NCI-H1436 treated with DMSO at 0.1 percent for 48 hours (cell line): ENCODE results near the gene FAXDC2.
A peak's percentile ranks its signal among the peaks of the same experiment; 100 is the strongest.
"Not testable (repeated sequence)": the region's sequence is repeated elsewhere in the genome, so short reads cannot be mapped to it uniquely, and the experiment has no call there.

ENCODE experiments used
- DNase-seq: peaks from one replicate; lab custom pipeline; 2025; lab: John Stamatoyannopoulos, UW

Gene FAXDC2

DNA sequence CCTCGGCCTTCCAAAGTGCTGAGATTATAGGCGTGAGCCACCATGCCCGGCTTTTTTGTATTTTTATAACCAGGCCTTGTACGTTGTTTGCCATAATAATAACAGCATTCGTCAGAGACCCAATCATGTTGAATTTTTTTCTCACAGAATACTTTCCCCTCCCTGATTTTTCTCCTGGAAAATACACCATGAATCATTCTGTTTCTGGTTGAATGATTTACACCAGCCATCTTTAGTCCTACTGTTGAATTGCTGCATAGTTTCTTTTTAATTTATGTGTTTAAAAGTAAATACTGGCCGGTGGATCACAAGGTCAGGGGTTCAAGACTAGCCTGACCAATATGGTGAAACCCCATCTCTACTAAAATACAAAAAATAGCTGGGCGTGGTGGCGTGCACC lies 11.5 kb upstream of the FAXDC2 start:
- DNase-seq, result no peak

DNA sequence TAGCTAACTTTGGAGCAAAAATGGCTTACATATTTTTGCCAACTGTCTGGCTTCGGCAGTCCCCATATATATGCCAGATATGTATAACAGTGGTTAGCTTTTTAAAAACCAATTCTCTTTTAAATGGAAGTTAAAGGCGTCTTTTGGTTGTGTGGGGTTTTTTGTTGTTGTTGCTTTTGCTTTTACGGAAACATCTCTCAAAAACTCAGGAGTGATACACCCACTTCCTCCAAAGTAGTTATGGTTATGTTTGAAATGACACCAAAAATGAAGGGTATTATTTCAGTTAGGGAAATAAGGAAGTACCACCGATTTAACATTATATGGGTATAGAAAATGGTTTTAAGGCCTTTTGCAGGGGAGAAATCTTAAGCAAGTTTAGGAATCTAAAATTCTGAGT lies 10.4 kb upstream of the FAXDC2 start:
- no peak for DNase-seq

DNA sequence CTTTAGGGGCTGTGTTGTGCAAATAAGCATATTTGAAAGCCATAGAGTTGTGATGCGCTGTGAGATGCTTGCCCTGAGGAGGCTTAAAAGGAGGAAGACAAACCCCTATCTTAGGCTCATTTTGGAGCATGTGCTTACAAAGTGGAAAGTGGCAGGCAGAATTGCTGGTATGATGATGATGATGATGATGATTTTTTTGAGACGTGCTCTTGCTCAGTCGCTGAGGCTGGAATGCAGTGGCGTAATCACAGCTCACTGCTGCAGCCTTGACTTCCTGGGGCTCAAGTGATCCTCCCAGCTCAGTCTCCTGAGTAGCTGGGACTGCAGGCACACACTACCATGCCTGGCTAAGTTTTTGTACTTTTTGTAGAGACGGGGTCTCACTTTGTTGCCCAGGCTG lies 9.7 kb upstream of the FAXDC2 start:
- DNase-seq, result no peak

DNA sequence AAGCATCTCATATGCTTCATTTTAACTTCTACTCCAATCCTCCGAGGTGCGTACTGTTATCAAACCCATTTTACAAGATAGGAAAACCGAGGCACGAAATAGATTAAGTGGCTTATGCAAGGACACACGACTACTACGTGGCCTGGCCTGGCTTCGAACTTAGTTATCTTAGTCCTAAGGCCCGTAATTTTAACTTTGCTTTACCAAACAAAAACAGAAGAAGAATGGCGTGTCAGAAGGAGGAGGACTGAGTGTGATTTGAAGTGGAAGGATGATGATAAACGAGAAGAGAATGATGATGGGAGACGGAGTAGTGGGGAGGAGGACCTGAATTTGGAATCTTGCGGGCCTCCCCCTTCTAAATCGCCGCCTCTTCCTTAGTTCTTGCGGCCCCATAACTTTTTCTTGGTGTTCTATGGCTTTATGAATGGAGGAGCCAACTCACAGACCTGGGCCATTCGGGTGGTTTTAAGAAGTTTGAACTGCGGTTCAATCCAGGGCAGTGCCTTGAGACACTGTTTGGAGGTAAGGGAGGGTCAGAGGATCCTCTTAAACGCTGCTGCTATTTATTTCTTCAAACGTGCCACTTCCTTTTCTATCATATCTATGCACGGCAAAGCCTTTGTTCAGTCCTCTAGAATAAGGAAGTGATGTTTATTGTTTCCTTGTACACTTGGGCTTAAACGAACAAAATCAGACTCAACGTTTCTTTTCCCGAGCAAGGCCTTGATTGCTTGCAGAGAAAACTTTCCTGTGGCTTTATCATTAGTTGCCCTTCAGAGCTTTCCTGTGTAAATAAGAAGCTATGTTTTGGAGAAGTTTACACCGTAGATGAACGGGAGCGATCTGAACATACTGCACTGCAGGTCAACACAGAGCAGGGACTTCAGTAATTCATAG lies 8.8 kb upstream of the FAXDC2 start:
- no peak for DNase-seq

DNA sequence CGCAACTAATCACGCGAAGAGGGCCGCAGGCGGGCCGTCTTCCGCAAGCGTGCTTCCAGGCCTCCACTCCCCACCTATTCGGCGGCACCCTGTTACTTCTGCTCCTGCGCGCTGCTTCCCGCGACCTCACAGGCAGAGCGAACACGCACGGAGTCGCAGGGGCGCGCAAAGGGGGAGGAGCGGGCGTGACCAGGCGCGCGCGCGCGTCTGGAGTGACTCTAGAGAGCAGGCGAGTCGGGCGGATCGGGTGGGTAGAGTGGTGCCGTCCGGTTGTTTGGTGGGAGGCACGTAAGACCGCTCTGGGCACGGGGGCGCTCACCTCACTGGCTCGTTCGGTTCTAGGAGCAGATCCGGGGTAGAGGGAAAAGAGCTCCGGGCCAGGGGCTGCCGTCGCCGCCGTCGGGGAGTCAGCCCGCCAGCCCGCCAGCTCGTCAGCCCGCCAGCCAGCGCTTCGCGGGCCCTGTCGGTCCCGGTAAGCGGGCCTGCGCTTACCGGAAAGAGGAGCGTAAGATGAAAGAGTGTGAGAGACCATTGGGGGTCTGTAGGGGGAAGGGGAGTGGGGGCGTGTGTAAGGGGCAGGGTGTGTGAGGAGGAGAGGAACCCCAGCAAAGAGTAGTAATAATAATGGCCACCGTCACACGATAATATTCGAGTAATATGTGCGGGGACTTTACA lies 8.0 kb upstream of the FAXDC2 start, which contains the start of gene CNOT8:
CNOT8 (plus strand) TSS at position 331 of the 675 bp plus-strand sequence. CDS start 4,652 bp downstream, outside the sequence.
- DNase-seq, result peak; percentile 88

DNA sequence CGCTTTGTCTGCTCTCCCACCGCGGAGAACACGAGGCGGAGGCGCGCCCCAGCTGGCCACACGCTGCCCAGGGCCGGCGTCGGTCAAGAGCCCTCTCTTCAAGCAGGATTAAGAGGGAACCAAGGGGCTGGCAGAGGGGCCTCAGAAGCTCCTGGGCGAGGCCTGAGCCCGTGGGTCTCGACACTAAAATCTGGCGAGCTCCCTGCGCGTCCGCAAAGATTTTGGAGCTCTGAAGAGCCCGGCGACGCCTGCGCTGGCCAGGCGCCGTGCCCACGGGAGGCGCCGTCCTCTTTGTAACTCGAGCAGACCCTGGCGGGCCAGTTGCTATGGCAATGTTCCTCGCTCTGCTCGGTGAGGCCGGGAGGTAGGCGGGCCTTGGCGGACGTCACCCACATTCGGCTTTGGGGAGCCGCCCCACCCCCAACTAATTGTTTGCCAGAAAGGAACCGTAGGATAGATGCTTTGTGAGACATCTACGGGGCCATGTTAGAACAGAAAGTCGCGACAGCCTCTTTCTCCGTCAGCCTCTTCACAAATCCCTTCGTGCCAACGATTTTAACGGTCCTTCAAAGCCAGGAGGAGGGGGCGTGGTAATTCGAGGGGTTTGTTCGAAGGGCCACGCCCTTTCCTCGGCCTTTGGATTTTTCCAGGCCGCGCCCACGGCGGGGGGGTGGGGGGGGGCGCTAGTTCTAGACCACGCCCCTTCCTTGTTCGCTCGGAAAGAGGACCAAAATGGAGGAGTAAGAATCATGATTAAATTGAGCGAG lies 7.3 kb upstream of the FAXDC2 start:
- DNase-seq, result peak; percentile 81

DNA sequence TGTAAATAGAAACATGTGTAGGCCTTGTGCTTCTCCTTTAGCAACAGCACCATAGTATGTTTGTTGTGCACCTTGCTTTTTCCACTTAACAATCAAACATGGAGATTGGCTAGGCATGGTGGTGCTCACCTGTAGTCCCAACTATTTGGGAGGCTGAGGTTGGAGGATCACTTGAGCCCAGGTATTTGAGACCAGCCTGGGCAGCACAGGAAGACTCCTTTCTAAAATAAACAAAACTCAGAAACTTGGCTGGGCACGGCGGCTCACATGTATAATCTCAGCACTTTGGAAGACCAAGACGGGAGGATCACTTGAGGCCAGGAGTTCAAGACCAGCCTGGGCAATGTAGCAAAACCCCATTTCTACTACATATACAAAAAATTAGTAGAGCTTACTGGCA lies 948 bp upstream of the FAXDC2 start:
- DNase-seq, result no peak

DNA sequence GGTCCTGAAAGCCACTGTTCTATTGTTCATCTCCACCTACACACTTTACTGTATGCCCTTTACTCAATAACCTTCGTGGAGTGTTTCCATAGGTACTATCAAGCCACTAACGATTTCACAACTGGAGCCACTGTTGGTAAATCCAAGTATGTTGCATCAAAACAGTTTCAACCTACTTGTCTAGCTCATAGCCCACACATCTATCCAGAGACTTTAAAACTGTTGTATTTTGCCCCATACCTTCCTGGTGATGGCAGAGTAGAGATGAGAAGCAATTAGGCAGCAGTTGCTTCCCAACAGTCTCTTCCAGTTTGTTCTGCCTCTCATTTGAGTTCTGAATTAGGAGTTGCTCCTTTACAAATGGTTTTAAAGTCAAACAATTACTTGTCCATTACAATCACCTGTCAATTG lies 607 bp downstream of the FAXDC2 start:
- no peak for DNase-seq

DNA sequence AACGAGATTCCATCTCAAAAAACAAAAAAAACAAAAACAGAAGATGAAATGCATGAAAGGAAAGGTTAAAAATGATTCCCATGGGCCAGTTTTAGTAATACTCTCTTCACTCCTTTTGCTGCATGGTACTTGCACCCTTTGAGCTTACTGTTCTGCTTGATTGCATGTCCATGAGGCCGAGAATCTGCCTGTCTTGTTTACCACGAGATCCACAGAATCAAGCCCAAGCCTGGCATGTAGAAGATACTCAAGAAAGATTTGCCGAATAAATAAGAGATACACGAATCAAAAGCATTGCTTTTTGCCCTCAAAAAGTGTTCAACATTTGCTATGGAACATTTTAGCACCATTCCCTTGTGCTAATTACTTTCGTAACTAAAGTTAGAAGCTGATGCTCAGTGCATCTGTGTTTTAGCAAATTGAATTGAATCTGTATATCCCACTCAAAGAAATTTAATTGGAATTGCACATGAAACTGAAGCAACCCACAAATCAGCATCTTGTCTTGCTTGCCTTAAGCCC lies 1.1 kb downstream of the FAXDC2 start:
- DNase-seq, result no peak

DNA sequence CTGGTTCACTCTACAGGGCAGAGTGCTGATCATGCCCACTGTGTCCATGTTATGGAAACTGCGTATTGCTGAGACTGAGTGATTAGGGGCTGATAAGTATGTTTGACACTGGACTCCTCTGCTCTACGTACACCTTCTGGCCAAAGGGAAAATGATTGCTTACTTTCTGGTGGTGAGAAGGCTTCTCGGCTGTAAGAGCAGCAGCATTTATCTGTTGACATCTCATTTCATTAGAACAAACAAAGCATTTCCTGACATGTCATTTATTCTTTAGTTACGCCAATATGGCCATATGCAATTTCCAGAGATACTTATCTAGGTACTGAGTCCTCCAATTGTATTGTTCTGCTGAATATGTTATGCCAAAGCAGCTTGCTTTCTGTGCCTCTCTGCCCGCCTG lies 5.6 kb downstream of the FAXDC2 start:
- DNase-seq, result no peak

DNA sequence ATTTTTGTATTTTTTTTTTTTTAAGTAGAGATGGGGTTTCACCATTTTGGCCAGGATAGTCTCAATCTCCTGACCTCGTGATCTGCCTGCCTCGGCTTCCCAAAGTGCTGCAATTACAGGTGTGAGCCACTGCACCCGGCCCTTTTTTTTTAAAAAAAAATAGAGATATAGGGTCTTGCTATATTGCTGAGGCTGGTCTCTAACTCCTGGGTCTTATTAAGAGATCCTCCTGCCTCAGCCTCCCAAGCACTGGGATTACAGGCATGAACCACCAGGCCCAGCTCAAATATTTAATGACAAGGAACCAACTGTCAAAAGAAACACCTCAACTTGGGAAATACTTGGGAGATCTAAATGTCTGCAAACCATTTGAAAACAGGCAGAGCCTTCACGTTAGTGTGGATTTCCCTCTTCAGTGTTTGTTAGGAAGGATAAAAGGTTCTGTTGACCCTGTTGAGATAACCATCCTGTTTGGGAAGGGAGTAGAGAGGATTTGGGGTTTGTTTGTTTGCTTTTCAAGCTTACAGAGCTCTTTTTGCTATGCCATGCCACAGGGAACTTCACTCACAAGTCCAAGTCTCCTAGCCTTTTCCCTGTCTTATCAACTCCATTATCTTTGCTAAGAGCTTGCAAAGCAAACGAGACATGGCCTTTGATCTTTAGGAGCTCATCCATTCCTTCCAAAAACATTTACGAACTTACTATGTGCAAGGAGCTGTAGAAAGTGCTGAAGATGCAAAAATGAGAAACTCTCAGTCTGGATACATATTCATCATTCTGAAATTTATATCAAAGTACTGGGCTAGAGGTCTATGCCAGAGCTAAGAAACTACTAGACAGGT lies 7.5 kb downstream of the FAXDC2 start:
- no peak for DNase-seq

DNA sequence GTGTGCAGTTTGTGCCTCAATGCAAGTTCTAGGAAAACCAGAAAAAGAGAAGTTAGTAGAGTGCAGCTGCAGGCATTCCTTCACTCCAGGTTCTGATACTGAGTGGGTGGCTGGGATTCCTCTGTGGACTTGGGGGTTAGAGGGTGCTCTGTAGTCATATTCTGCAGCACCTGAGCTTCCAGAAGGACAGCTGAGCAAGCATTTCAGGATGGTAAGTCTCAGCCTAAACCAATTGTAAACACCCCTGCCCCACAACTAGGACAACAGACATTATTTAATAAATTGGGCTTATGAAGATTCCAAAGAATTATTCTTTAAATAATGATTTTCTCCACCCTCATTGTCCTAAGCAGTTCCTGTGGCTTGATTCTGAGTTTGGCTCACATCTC lies 9.1 kb downstream of the FAXDC2 start:
- DNase-seq, result no peak

DNA sequence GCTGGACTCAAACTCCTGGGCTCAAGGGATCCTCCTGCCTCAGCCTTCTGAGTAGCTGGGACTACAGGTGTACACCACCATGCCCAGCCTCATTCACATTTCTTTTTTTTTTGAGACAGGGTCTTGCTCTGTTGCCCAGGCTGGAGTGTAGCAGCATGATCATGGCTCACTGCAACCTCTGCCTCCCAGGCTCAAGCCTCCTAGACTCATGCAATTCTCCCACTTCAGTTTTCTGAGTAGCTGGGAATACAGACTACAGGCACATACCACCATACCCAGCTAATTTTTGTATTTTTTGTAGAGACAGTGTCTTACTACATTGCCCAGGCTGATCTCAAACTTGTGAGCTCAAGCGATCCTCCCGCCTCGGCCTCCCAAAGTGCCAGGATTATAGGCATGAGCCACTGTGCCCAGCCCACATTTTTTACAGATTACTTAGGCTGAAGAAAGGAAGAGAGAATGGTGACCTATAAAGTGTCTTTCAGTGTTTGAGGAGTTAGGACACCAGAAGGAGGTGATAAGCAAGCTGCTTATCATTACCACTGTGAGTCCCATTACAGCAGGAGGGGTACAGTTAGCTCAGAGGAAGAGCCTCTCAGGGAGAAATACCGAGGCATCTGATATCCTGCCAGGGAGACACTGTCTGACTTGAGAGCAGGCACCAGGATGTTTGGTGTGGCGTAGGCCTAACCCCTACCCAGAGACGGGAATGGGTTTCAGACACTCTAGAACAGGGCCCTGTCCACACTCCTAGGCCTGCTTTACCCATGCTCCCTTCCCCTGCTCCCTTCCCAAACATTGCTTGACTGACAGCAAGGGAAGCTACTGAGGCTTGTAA lies 9.7 kb downstream of the FAXDC2 start:
- DNase-seq, result no peak

DNA sequence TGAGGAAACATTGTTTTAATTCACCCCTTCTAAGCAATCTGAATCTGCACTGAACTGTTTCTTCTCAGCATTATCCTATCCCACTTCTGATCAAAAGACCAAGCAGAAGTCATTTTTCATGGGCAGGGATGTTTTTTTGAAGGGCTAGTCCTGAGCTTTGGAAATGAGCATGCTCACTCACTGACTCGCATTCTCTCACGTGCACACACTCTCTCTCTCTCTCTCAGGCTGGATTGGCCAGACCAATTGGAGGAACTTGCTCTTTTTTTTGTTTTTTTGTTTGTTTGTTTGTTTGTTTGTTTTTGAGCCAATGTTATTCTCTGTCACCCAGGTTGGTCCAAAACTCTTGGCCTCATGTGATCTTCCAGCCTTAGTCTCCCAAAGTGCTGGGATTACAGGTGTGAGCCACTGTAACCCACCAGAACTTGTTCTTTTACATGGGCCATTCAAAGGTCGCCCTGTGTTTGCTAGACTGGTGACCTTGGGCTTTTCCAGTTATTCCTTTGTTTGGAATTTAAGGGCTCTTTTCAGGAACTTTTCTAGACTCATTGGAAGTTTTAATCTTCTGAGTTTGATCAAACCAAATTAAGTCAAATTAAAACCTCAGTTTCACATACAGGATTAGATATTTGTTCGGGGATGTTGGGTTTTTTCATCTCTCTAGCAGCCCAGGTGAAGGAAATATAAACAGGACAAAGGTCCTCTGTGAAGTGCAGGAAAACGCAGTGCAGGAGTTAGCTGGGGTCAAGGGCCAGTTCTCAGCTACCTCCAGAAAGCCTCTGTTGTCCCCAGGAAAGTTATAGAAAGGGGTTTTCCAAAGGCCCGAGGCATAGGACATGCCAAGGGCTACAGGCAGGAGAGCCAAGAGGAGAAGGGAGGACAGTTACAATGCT lies 13.1 kb downstream of the FAXDC2 start:
- DNase-seq, result no peak

DNA sequence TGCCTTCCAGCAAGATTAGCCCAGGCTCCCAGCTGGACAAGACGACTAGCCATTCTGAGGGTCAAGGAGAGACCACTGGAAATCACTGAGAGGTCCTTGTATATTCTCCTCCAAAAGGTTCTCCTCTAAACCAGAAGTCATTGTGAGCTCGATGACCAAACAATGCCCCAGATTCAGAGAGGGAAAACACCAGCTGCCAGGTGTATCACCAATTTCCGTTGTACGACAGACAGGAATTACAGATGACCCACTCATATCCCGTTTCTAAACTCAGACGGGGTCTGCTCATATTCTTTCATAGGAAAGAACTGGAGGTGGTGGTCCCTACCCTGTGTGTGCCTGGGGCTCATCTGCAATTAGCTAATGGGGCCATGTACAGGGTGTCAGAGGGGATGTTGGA lies 14.2 kb downstream of the FAXDC2 start:
- DNase-seq, result no peak

DNA sequence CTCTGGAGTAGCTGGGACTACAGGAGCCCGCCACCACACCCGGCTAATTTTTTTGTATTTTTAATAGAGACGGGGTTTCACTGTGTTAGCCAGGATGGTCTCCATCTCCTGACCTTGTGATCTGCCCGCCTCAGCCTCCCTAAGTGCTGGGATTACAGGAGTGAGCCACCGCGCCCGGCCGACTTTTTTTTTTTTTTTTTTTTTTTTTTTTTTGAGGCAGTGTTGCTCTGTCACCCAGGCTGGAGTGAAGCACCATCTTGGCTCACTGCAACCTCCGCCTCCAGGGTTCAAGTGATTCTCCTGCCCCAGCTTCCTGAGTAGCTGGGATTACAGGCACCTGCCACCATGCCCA lies 14.7 kb downstream of the FAXDC2 start:
- DNase-seq, result not testable (repeated sequence)

DNA sequence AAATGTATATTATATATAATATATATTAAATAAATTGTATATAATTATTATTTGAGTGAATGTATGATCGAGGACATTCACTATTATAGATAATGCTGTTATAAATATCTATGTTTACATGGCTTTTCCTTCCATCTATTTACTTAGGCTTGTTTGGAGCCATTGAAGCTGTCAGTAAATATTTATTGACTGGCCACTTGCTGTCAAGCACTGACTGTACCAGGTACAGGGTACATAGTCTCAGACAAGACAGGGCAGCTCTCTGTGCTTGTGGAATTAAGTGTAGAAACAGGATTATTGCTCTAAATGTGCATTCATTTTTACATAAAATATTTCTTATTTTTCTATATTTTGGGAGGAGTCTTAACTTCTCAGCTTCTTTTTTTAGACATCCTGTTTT lies 16.4 kb downstream of the FAXDC2 start:
- DNase-seq, result no peak

DNA sequence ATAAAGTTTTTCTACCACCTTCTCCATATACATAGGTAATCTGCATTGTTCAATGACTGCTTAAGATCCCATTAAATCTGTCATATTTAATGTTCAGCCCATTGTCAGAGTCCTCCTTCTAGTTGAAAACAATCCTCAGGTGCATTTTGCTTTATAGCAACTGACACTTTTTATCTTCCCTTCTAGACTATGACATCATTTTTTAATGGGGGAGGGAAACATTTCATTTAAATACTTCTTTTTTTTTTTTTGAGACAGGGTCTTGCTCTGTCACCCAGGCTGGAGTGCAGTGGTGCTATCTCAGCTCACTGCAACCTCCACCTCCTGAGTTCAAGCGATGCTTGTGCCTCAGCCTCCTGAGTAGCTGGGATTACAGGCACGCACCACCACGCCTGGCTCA lies 17.6 kb downstream of the FAXDC2 start:
- DNase-seq, result not testable (repeated sequence)

DNA sequence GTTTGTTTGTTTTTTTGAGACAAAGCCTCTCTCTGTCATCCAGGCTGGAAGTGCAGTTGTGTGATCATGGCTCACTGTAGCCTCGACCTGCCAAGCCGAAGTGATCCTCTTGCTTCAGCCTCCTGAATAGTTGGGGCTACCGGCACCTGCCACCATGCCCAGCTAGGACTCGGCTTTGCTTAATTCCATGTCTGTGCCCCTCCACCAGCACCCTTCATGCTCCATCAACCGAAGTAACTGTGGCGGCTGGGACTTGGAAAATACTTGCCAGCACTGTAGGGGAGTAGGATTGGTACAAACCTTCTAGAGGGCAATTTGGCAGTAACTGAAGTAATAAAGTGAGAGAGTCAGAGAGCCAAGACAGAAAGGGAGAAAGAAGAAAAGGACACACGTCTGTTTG lies 19.0 kb downstream of the FAXDC2 start:
- no peak for DNase-seq

DNA sequence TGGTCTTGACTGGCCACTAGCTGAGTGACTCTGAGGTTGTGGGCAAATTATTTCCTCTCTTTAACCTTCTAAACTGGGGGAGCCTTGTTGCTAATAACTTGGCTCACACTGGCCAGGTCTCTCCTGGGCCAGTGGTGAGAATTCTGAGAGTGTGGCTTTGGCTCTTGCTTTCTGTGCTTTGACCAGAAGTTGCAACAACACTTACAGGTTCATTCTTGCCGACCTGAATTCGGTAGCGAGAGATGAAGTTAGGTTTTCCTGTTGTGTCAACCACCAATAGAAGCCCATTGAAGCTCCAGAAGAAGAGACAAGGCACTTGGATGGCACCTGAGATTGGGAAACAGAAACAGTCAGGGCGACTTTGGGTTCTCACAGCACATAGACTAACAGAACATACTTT lies 19.8 kb downstream of the FAXDC2 start:
- no peak for DNase-seq
